NCI-H2029 (cell line): ENCODE results near the gene LEPR.

Experiments
- DNase-seq: peaks from one replicate; lab custom pipeline; 2025; lab: John Stamatoyannopoulos, UW

Gene LEPR

GRCh38 chr1:65412256-65412983, 8.0 kb upstream of the LEPR start:
- no peak for DNase-seq

GRCh38 chr1:65412984-65413375, 7.5 kb upstream of the LEPR start:
- no peak for DNase-seq

- no peak for DNase-seq
These were observed 5.9 kb upstream of the LEPR start for GRCh38 chr1:65414538-65414937.

GRCh38 chr1:65416767-65417166, 3.7 kb upstream of the LEPR start:
- no peak for DNase-seq

- no peak for DNase-seq
These were observed 2.7 kb upstream of the LEPR start for GRCh38 chr1:65417729-65418128.

- DNase-seq, result no peak
These were observed 1.8 kb upstream of the LEPR start for GRCh38 chr1:65418522-65419185.

GRCh38 chr1:65419681-65420589, 533 bp upstream of the LEPR start:
- peak; percentile 98 for DNase-seq

GRCh38 chr1:65421351-65422025, 1.0 kb downstream of the LEPR start:
- DNase-seq, result no peak

GRCh38 chr1:65422241-65423203, 2.1 kb downstream of the LEPR start:
- no peak for DNase-seq

- DNase-seq, result no peak
These were observed 3.6 kb downstream of the LEPR start for GRCh38 chr1:65423884-65424572.

GRCh38 chr1:65424573-65424889, 4.1 kb downstream of the LEPR start:
- DNase-seq, result no peak

- DNase-seq, result no peak
These were observed 4.5 kb downstream of the LEPR start for GRCh38 chr1:65425006-65425405.

GRCh38 chr1:65425697-65426096, 5.2 kb downstream of the LEPR start:
- no peak for DNase-seq

GRCh38 chr1:65429078-65429477, 8.6 kb downstream of the LEPR start:
- DNase-seq, result no peak

GRCh38 chr1:65429806-65430205, 9.3 kb downstream of the LEPR start:
- no peak for DNase-seq

- peak; percentile 45 for DNase-seq
These were observed 10.7 kb downstream of the LEPR start for GRCh38 chr1:65431111-65431705.

- DNase-seq, result no peak
These were observed 12.4 kb downstream of the LEPR start for GRCh38 chr1:65432918-65433317.

- no peak for DNase-seq
These were observed 13.8 kb downstream of the LEPR start for GRCh38 chr1:65434255-65434654.

- DNase-seq, result no peak
These were observed 14.3 kb downstream of the LEPR start for GRCh38 chr1:65434760-65435159.

GRCh38 chr1:65435987-65436386, 15.5 kb downstream of the LEPR start:
- DNase-seq, result no peak
